ENCODE measurements around the gene EXOC3. TPM values are rescaled to one million over a fixed set of nuclear protein-coding genes. Genes with fewer than 3 reads are reported as not detected.

The EXOC3 gene
- total RNA-seq, 1 experiment from 2014 or later = 63.8 TPM

- no TSS peak for BruUV-seq (replicated peaks)
- TF ChIP-seq CTCF (IDR thresholded peaks at IDR 0.05; ENCODE audit: unreplicated experiment) = no peak
- no peak for DNase-seq
- Mint-ChIP-seq H3K27me3 (ENCODE audit: unreplicated experiment) (no peaks in the 10 kb centered on the region), H3K27ac (ENCODE audit: unreplicated experiment) (no peak overlapping the region), H3K9me3 (ENCODE audit: low read depth, unreplicated experiment) (no peaks in the 10 kb centered on the region), H3K4me3 (ENCODE audit: low read depth, unreplicated experiment) (no peak overlapping the region), H3K36me3 (ENCODE audit: insufficient read depth, unreplicated experiment) (peaks cover 48% of the 10 kb centered on the region), H3K4me1 (ENCODE audit: low read depth, unreplicated experiment) (peaks cover 26% of the 10 kb centered on the region)
- CTCF ChIA-PET = no interaction called here
- intact Hi-C loops (cut with micrococcal nuclease; ENCODE audit: unreplicated experiment) = no loop called here
These were observed 19.1 kb downstream of the EXOC3 start for GRCh38 chr5:462051-462481.

- H3K4me1 Mint-ChIP-seq (ENCODE audit: low read depth, unreplicated experiment) = peaks cover 20% of the 10 kb centered on the region
- H3K4me3 Mint-ChIP-seq (ENCODE audit: low read depth, unreplicated experiment) = no peak overlapping the region
- no TSS peak for BruUV-seq (replicated peaks)
- peaks cover 49% of the 10 kb centered on the region for H3K36me3 Mint-ChIP-seq (ENCODE audit: insufficient read depth, unreplicated experiment)
- DNase-seq = no peak
- intact Hi-C loops (cut with micrococcal nuclease; ENCODE audit: unreplicated experiment) = no loop called here
- H3K9me3 Mint-ChIP-seq (ENCODE audit: low read depth, unreplicated experiment) = no peaks in the 10 kb centered on the region
- no peaks in the 10 kb centered on the region for H3K27me3 Mint-ChIP-seq (ENCODE audit: unreplicated experiment)
- TF ChIP-seq CTCF (IDR thresholded peaks at IDR 0.05; ENCODE audit: unreplicated experiment) = no peak
- no peak overlapping the region for H3K27ac Mint-ChIP-seq (ENCODE audit: unreplicated experiment)
- CTCF ChIA-PET = no interaction called here
These were observed 20.3 kb downstream of the EXOC3 start for GRCh38 chr5:463301-463700.

- BruUV-seq (replicated peaks) = no TSS peak
- CTCF ChIA-PET = no interaction called here
- intact Hi-C loops (cut with micrococcal nuclease; ENCODE audit: unreplicated experiment) = no loop called here
- Mint-ChIP-seq H3K9me3 (ENCODE audit: low read depth, unreplicated experiment) (no peaks in the 10 kb centered on the region), H3K27ac (ENCODE audit: unreplicated experiment) (no peak overlapping the region), H3K27me3 (ENCODE audit: unreplicated experiment) (no peaks in the 10 kb centered on the region), H3K36me3 (ENCODE audit: insufficient read depth, unreplicated experiment) (peaks cover 47% of the 10 kb centered on the region), H3K4me1 (ENCODE audit: low read depth, unreplicated experiment) (peaks cover 14% of the 10 kb centered on the region), H3K4me3 (ENCODE audit: low read depth, unreplicated experiment) (no peak overlapping the region)
- no peak for DNase-seq
- no peak for TF ChIP-seq CTCF (IDR thresholded peaks at IDR 0.05; ENCODE audit: unreplicated experiment)
These were observed 21.0 kb downstream of the EXOC3 start for GRCh38 chr5:463952-464351.

- H3K27me3 Mint-ChIP-seq (ENCODE audit: unreplicated experiment) = no peaks in the 10 kb centered on the region
- H3K27ac Mint-ChIP-seq (ENCODE audit: unreplicated experiment) = no peak overlapping the region
- TF ChIP-seq CTCF (IDR thresholded peaks at IDR 0.05; ENCODE audit: unreplicated experiment) = no peak
- peaks cover 9% of the 10 kb centered on the region for H3K4me1 Mint-ChIP-seq (ENCODE audit: low read depth, unreplicated experiment)
- H3K9me3 Mint-ChIP-seq (ENCODE audit: low read depth, unreplicated experiment) = no peaks in the 10 kb centered on the region
- CTCF ChIA-PET = no interaction called here
- peaks cover 43% of the 10 kb centered on the region for H3K36me3 Mint-ChIP-seq (ENCODE audit: insufficient read depth, unreplicated experiment)
- no TSS peak for BruUV-seq (replicated peaks)
- DNase-seq = no peak
- intact Hi-C loops (cut with micrococcal nuclease; ENCODE audit: unreplicated experiment) = no loop called here
- H3K4me3 Mint-ChIP-seq (ENCODE audit: low read depth, unreplicated experiment) = no peak overlapping the region
These were observed 21.5 kb downstream of the EXOC3 start for GRCh38 chr5:464446-464842.
